ENCODE results near the gene CEMIP. TPM values are rescaled to one million over a fixed set of nuclear protein-coding genes. Genes with fewer than 3 reads are reported as not detected.

CEMIP gene
- total RNA-seq, 2 donors from 2014 or later, result 1.1 to 1.2 TPM

GRCh38 chr15:80766275-80766674 lies 12.9 kb upstream of the CEMIP start:
- Histone ChIP-seq H3K36me3 (no peaks in the 10 kb centered on the region), H3K4me1 (ENCODE audit: control insufficient read depth in 1 of 2, low read depth in 2 of 2) (no peaks in the 10 kb centered on the region), H3K4me3 (no peak overlapping the region), H3K9me3 (no peaks in the 10 kb centered on the region), H3K27me3 (replicated peaks; ENCODE audit: insufficient read depth) (no peaks in the 10 kb centered on the region), H3K27ac (no peak overlapping the region)
- TF ChIP-seq CTCF (IDR thresholded peaks at IDR 0.05), result no peak
- no peak for DNase-seq (ENCODE audit: low spot score)
- no peak for ATAC-seq (ENCODE audit: insufficient number of reproducible peaks, low FRiP score, low read depth)

- no peaks in the 10 kb centered on the region for H3K27me3 ChIP-seq (replicated peaks; ENCODE audit: insufficient read depth)
- ATAC-seq (ENCODE audit: insufficient number of reproducible peaks, low FRiP score, low read depth) (no peak), DNase-seq (ENCODE audit: low spot score) (no peak)
- no peaks in the 10 kb centered on the region for H3K4me1 ChIP-seq (ENCODE audit: control insufficient read depth in 1 of 2, low read depth in 2 of 2)
- no peak overlapping the region for H3K27ac ChIP-seq
- no peaks in the 10 kb centered on the region for H3K36me3 ChIP-seq
- no peak overlapping the region for H3K4me3 ChIP-seq
- no peak for TF ChIP-seq CTCF (IDR thresholded peaks at IDR 0.05)
- no peaks in the 10 kb centered on the region for H3K9me3 ChIP-seq
These were observed 11.0 kb upstream of the CEMIP start for GRCh38 chr15:80768158-80768557.

- no peak for TF ChIP-seq CTCF (IDR thresholded peaks at IDR 0.05)
- no peak overlapping the region for H3K27ac ChIP-seq
- ATAC-seq (ENCODE audit: insufficient number of reproducible peaks, low FRiP score, low read depth), result no peak
These were observed 9.9 kb upstream of the CEMIP start for GRCh38 chr15:80769153-80769828.

GRCh38 chr15:80769829-80770705 lies 9.1 kb upstream of the CEMIP start:
- no peak for TF ChIP-seq CTCF (IDR thresholded peaks at IDR 0.05)
- H3K4me1 ChIP-seq (ENCODE audit: control insufficient read depth in 1 of 2, low read depth in 2 of 2), result no peaks in the 10 kb centered on the region
- no peak for ATAC-seq (ENCODE audit: insufficient number of reproducible peaks, low FRiP score, low read depth)

More at GRCh38 chr15:80769153-80769828, 9.9 kb upstream of the CEMIP start:
- Histone ChIP-seq H3K4me3 (no peak overlapping the region), H3K36me3 (no peaks in the 10 kb centered on the region), H3K9me3 (no peaks in the 10 kb centered on the region), H3K4me1 (ENCODE audit: control insufficient read depth in 1 of 2, low read depth in 2 of 2) (no peaks in the 10 kb centered on the region), H3K27me3 (replicated peaks; ENCODE audit: insufficient read depth) (no peaks in the 10 kb centered on the region)
- DNase-seq (ENCODE audit: low spot score), result no peak

GRCh38 chr15:80773122-80773551 lies 6.0 kb upstream of the CEMIP start:
- ATAC-seq (ENCODE audit: insufficient number of reproducible peaks, low FRiP score, low read depth) (no peak), DNase-seq (ENCODE audit: low spot score) (no peak)
- Histone ChIP-seq H3K36me3 (no peaks in the 10 kb centered on the region), H3K27me3 (replicated peaks; ENCODE audit: insufficient read depth) (no peaks in the 10 kb centered on the region), H3K9me3 (no peaks in the 10 kb centered on the region), H3K27ac (no peak overlapping the region), H3K4me3 (no peak overlapping the region), H3K4me1 (ENCODE audit: control insufficient read depth in 1 of 2, low read depth in 2 of 2) (peaks cover 2 to 8% of the 10 kb centered on the region in 2 donors)
- TF ChIP-seq CTCF (IDR thresholded peaks at IDR 0.05), result no peak

More at GRCh38 chr15:80769829-80770705, 9.1 kb upstream of the CEMIP start:
- Histone ChIP-seq H3K4me3 (no peak overlapping the region), H3K36me3 (no peaks in the 10 kb centered on the region), H3K27ac (no peak overlapping the region), H3K27me3 (replicated peaks; ENCODE audit: insufficient read depth) (no peaks in the 10 kb centered on the region), H3K9me3 (no peaks in the 10 kb centered on the region)
- DNase-seq (ENCODE audit: low spot score), result no peak

All from thoracic aorta (tissue), 2 donors.